Brain microvascular endothelial cell (primary cell): ENCODE measurements around the gene HTRA2.

ENCODE experiments used
- DNase-seq: peaks from one replicate; pipeline ENCODE4 v3.0.0-alpha.2; 2020
- H3K27ac ChIP-seq: fragments of 250-450 bp; sonication (Bioruptor Pico); 2 replicates; pipeline ENCODE4 v1.5.1; 2020; ENCODE audit warnings: mild to moderate bottlenecking, moderate library complexity
- H3K27me3 ChIP-seq: fragments of 250-450 bp; sonication (Bioruptor Pico); replicated peaks from 2 replicates; pipeline ENCODE4 v1.5.1; 2020; ENCODE audit warnings: mild to moderate bottlenecking
- H3K36me3 ChIP-seq: fragments of 250-450 bp; sonication (Bioruptor Pico); replicated peaks from 2 replicates; pipeline ENCODE4 v1.5.1; 2020; ENCODE audit warnings: mild to moderate bottlenecking
- H3K4me3 ChIP-seq: 2 replicates; pipeline ENCODE4 v1.5.1; 2011; ENCODE audit warnings: low read depth, mild to moderate bottlenecking, control low read depth, low read length, moderate library complexity
- CTCF ChIP-seq: IDR thresholded peaks from 2 replicates; pipeline ENCODE4 v1.5.1; 2011; ENCODE audit warnings: low read depth, mild to moderate bottlenecking, moderate library complexity, low read length, control low read depth, inconsistent platforms; ENCODE audit errors: missing control alignments
- in situ Hi-C: cut with HindIII; loops from 2 replicates; pipeline ENCODE4 v1.10.0; 2017; ENCODE audit warnings: low sequenced_read_pairs, low pct_ligation_motif_present

HTRA2 gene

DNA sequence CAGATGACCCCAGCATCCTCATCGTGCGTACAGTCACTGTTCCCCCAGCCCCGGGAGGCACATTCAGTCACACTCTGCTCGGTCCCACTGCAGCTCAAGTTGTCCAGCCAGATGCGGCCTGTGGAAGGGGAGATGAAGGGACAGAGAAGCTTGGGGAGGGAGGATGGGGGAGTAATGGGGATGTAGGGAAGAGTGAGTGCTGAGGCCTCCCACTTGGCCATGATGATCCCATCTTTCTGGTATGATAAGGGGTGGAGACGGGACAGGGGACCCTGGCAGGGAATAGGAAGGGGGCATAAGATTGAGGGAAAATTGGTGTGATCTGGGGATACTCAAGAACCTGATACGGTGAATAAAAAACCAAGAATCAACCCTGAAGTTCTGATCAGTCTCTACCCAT is 20.5 kb downstream of the HTRA2 start:
- no peak for TF ChIP-seq CTCF
- Histone ChIP-seq H3K27me3 (no peaks in the 10 kb centered on the region), H3K27ac (no peak overlapping the region), H3K4me3 (no peak overlapping the region), H3K36me3 (no peaks in the 10 kb centered on the region)
- no peak for DNase-seq
- in situ Hi-C loops: no loop called here

DNA sequence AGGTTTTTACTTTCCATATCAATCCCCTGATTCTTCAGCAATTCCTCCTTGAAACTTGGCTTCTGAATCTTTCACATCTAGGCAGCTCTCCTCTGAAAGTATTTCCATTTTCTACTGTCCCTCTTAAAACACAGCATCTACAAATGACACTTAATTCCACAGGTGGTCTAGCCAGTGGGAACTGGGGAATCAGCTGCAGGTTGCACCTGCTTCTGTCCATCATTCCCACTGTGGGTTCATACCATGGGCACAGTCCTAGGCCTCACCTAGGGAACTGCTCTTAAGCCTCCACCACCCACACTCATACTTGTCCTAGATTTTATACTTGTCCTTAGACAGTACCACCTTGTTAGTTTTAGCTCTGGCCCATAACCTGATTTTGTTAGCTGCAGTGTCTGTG is 21.8 kb downstream of the HTRA2 start:
- in situ Hi-C loops: no loop called here
- no peak overlapping the region for H3K27ac ChIP-seq
- H3K36me3 ChIP-seq: peaks cover 2% of the 10 kb centered on the region
- no peak overlapping the region for H3K4me3 ChIP-seq
- no peak for TF ChIP-seq CTCF
- no peak for DNase-seq
- H3K27me3 ChIP-seq: no peaks in the 10 kb centered on the region

GRCh38 chr2:74551942-74552913 is 22.5 kb downstream of the HTRA2 start:
- DNase-seq: no peak
- in situ Hi-C loops: no loop called here
- Histone ChIP-seq H3K4me3 (peak overlapping the region; percentile 90), H3K27ac (no peak overlapping the region), H3K27me3 (no peaks in the 10 kb centered on the region), H3K36me3 (peaks cover 6% of the 10 kb centered on the region)
- TF ChIP-seq CTCF: no peak

GRCh38 chr2:74552914-74553811 is 23.4 kb downstream of the HTRA2 start:
- Histone ChIP-seq H3K4me3 (peak overlapping the region; percentile 90), H3K36me3 (peaks cover 6% of the 10 kb centered on the region), H3K27me3 (no peaks in the 10 kb centered on the region), H3K27ac (peak overlapping the region; percentile 90)
- no peak for TF ChIP-seq CTCF
- in situ Hi-C loops: no loop called here
- no peak for DNase-seq

GRCh38 chr2:74553892-74554819 is 24.4 kb downstream of the HTRA2 start, which contains the start of the genes DOK1 and LOXL3:
TSS of gene DOK1 (plus strand) at chr2:74554720. CDS start at chr2:74554755, 35 bp downstream.
TSS of gene LOXL3 (minus strand) at chr2:74553942. CDS start at chr2:74552634, 1,308 bp downstream.
- H3K27ac ChIP-seq: peak within 1 kb of the TSS; percentile 90
- in situ Hi-C loops: no loop called here
- peak; percentile 80 for DNase-seq

More at GRCh38 chr2:74553892-74554819, 24.4 kb downstream of the HTRA2 start, which contains the start of the genes DOK1 and LOXL3:
- Histone ChIP-seq H3K4me3 (peak within 1 kb of the TSS; percentile 90), H3K27me3 (no peaks in the 10 kb centered on the region), H3K36me3 (peaks cover 6% of the 10 kb centered on the region)
- TF ChIP-seq CTCF: no peak
